H1 (cell line): ENCODE results near the gene PIK3R6. TPM values are rescaled to one million over a fixed set of nuclear protein-coding genes. Genes with fewer than 3 reads are reported as not detected.
"Not testable (repeated sequence)": the region's sequence is repeated elsewhere in the genome, so short reads cannot be mapped to it uniquely, and the experiment has no call there.

Experiments
- CTCF ChIA-PET: fragments of 300-600 bp; sonication (Branson Sonifier 250); formaldehyde crosslinking; loops from one replicate; lab custom pipeline; 2021; ENCODE audit not compliant: partially characterized antibody; lab: Charles Lee
- POLR2A ChIA-PET: fragments of 300-600 bp; sonication (Branson Sonifier 250); formaldehyde crosslinking; loops from one replicate; lab custom pipeline; 2021; ENCODE audit warnings: inconsistent platforms; ENCODE audit not compliant: partially characterized antibody; lab: Charles Lee
- DNase-seq, 2 experiments: peaks; one replicate each; pipeline versions ENCODE4 v3.0.0 to v3.0.0-alpha.2; 2010 to 2022; ENCODE audit warnings: low spot score in 2 of 2, low read depth in 1 of 2, mixed read lengths in 1 of 2
- FAIRE-seq: peaks from 2 replicates; lab custom pipeline; 2011; peaks lifted over from hg19 to GRCh38; lab: Jason Lieb, UNC
- H2AFZ ChIP-seq: 2 replicates; pipeline ENCODE4 v1.8.1; 2012; ENCODE audit warnings: low read length, inconsistent platforms
- H2AK5ac ChIP-seq: 2 replicates; pipeline ENCODE4 v1.6.1; 2013; ENCODE audit warnings: low read depth, low read length
- H2BK120ac ChIP-seq: replicated peaks from 2 replicates; pipeline ENCODE3; 2013; ENCODE audit warnings: low read depth, low read length, inconsistent platforms
- H2BK12ac ChIP-seq: 2 replicates; pipeline ENCODE4 v1.6.1; 2013; ENCODE audit warnings: low read depth, low read length
- H2BK15ac ChIP-seq: 2 replicates; pipeline ENCODE4 v1.6.1; 2013; ENCODE audit warnings: low read length
- H2BK20ac ChIP-seq: 2 replicates; pipeline ENCODE4 v1.6.1; 2013; ENCODE audit warnings: low read length
- H2BK5ac ChIP-seq: 2 replicates; pipeline ENCODE4 v1.6.1; 2013; ENCODE audit warnings: low read depth, low read length
- H3K14ac ChIP-seq: 2 replicates; pipeline ENCODE4 v1.6.1; 2013; ENCODE audit warnings: inconsistent platforms; ENCODE audit not compliant: insufficient read length
- H3K18ac ChIP-seq: 2 replicates; pipeline ENCODE4 v1.6.1; 2013; ENCODE audit warnings: low read length; ENCODE audit errors: extremely low read depth
- H3K23ac ChIP-seq: 2 replicates; pipeline ENCODE4 v1.6.1; 2013; ENCODE audit warnings: inconsistent platforms; ENCODE audit not compliant: insufficient read length
- H3K23me2 ChIP-seq: 2 replicates; pipeline ENCODE4 v1.6.1; 2013; ENCODE audit warnings: low read depth, low read length
- H3K27ac ChIP-seq: 2 replicates; pipeline ENCODE4 v1.6.1; 2011; ENCODE audit warnings: low read depth, low read length, inconsistent platforms
- H3K27me3 ChIP-seq, 4 experiments: replicated peaks in 1 of 4; 1 replicate in 1 of 4; 2 replicates in 3 of 4; pipeline versions ENCODE4 v1.6.1 to v1.8.1; 2011 to 2013; ENCODE audit warnings: low read length in 3 of 4, mild to moderate bottlenecking in 3 of 4, inconsistent platforms in 2 of 4, mixed read lengths in 2 of 4, moderate library complexity in 1 of 4; ENCODE audit not compliant: control insufficient read depth in 3 of 4, insufficient read depth in 3 of 4; ENCODE audit errors: extremely low read depth in 1 of 4
- H3K36me3 ChIP-seq, 4 experiments: 2 replicates each; pipeline versions ENCODE4 v1.6.1 to v1.8.1; 2011 to 2013; ENCODE audit warnings: mild to moderate bottlenecking in 4 of 4, low read length in 3 of 4, moderate library complexity in 2 of 4, control low read depth in 1 of 4, inconsistent platforms in 1 of 4; ENCODE audit not compliant: insufficient read depth in 4 of 4, control insufficient read depth in 2 of 4
- H3K4ac ChIP-seq: replicated peaks from 2 replicates; pipeline ENCODE3; 2013; ENCODE audit warnings: low read length, low read depth, mixed read lengths, inconsistent platforms; ENCODE audit not compliant: insufficient read length
- H3K4me1 ChIP-seq, 4 experiments: replicated peaks in 1 of 4; 1 replicate in 1 of 4; 2 replicates in 3 of 4; pipeline versions ENCODE4 v1.6.1 to v1.8.1; 2011 to 2013; ENCODE audit warnings: low read length in 3 of 4, inconsistent platforms in 2 of 4, mixed read lengths in 1 of 4; ENCODE audit not compliant: insufficient read depth in 4 of 4, control insufficient read depth in 3 of 4
- H3K4me2 ChIP-seq, 2 experiments: 2 replicates each; pipeline versions ENCODE4 v1.6.1 to v1.8.1; 2011 to 2013; ENCODE audit warnings: low read depth in 2 of 2, low read length in 2 of 2, control low read depth in 1 of 2, inconsistent platforms in 1 of 2, mild to moderate bottlenecking in 1 of 2; ENCODE audit not compliant: insufficient read depth in 1 of 2
- H3K4me3 ChIP-seq, 4 experiments: fragments of 200-600, 300-600 bp in 1 of 4; sonication (generic), shearing (Covaris generic), sonication (Bioruptor Twin) in 1 of 4; 2 replicates each; pipeline versions ENCODE4 v1.5.1 to v1.8.1; 2011 to 2016; ENCODE audit warnings: low read length in 4 of 4, low read depth in 3 of 4, control low read depth in 2 of 4, inconsistent platforms in 2 of 4, mild to moderate bottlenecking in 2 of 4, mixed read lengths in 1 of 4, moderate library complexity in 1 of 4; ENCODE audit not compliant: insufficient read depth in 2 of 4; ENCODE audit errors: extremely low read depth in 1 of 4
- H3K56ac ChIP-seq: replicated peaks from 2 replicates; pipeline ENCODE3; 2013; ENCODE audit warnings: low read depth, mild to moderate bottlenecking, mixed read lengths, low read length, inconsistent platforms; ENCODE audit not compliant: insufficient read length
- H3K79me1 ChIP-seq: 2 replicates; pipeline ENCODE4 v1.6.1; 2013; ENCODE audit warnings: low read depth, low read length, control low read depth
- H3K79me2 ChIP-seq, 2 experiments: 2 replicates each; pipeline versions ENCODE4 v1.6.1 to v1.8.1; 2012 to 2013; ENCODE audit warnings: low read length in 2 of 2, mild to moderate bottlenecking in 2 of 2, inconsistent platforms in 1 of 2; ENCODE audit not compliant: insufficient read depth in 2 of 2, control insufficient read depth in 1 of 2
- H3K9ac ChIP-seq, 4 experiments: replicated peaks in 1 of 4; 1 replicate in 1 of 4; 2 replicates in 3 of 4; pipeline versions ENCODE4 v1.6.1 to v1.8.1; 2011 to 2013; ENCODE audit warnings: low read depth in 3 of 4, low read length in 3 of 4, control low read depth in 2 of 4, mild to moderate bottlenecking in 2 of 4, moderate library complexity in 2 of 4, inconsistent platforms in 1 of 4; ENCODE audit errors: extremely low read depth in 1 of 4
- H3K9me3 ChIP-seq, 2 experiments: 2 replicates each; pipeline versions ENCODE4 v1.6.1 to v1.8.1; 2012 to 2013; ENCODE audit warnings: mild to moderate bottlenecking in 2 of 2, moderate library complexity in 2 of 2, control low read depth in 1 of 2, inconsistent platforms in 1 of 2, low read depth in 1 of 2, low read length in 1 of 2, mixed read lengths in 1 of 2; ENCODE audit not compliant: insufficient read depth in 2 of 2
- H4K20me1 ChIP-seq, 2 experiments: replicated peaks in 1 of 2; 2 replicates each; pipeline versions ENCODE3 to v1.8.1; 2011 to 2013; ENCODE audit warnings: inconsistent platforms in 2 of 2, low read length in 2 of 2, mild to moderate bottlenecking in 1 of 2; ENCODE audit not compliant: insufficient read depth in 2 of 2, control insufficient read depth in 1 of 2
- H4K5ac ChIP-seq: 2 replicates; pipeline ENCODE4 v1.6.1; 2013; ENCODE audit warnings: low read length, low read depth, mixed read lengths, inconsistent platforms; ENCODE audit not compliant: insufficient read length
- H4K8ac ChIP-seq: 2 replicates; pipeline ENCODE4 v1.8.0; 2013; ENCODE audit warnings: mild to moderate bottlenecking, moderate library complexity, low read length, inconsistent platforms; ENCODE audit not compliant: insufficient read depth; ENCODE audit errors: extremely low read depth
- H4K91ac ChIP-seq: replicated peaks from 2 replicates; pipeline ENCODE3; 2013; ENCODE audit warnings: low read length, mixed read lengths, inconsistent platforms; ENCODE audit not compliant: insufficient read length
- WGBS, 2 experiments: shearing (Covaris generic) in 1 of 2; methylation state at CpG; one replicate each; pipeline versions ENCODE4 v1.1.6 to v1.1.7; 2013 to 2015; ENCODE audit warnings: low lambda C conversion rate in 2 of 2, mixed read lengths in 2 of 2, inconsistent platforms in 1 of 2, low coverage in 1 of 2, missing lambda C conversion rate in 1 of 2; ENCODE audit not compliant: insufficient replicate concordance in 2 of 2, insufficient coverage in 1 of 2, insufficient read length in 1 of 2; ENCODE audit errors: extremely low coverage in 1 of 2, missing lambda C conversion rate in 1 of 2; 5-methylcytosine and 5-hydroxymethylcytosine counted together
- polyA plus RNA-seq, 7 experiments: library from polyadenylated mRNA; depleted of rRNA in 3 of 7; stranded (reverse) in 5 of 7; unstranded in 2 of 7; fragments of >200 nt in 5 of 7; fragments of 200-250 nt in 2 of 7; gene quantifications; 1 replicate in 5 of 7; 2 replicates in 1 of 7; 4 replicates in 1 of 7; pipeline versions ENCODE4 v1.2.1 to v1.2.3, GENCODE V29; 2011 to 2013; ENCODE audit warnings: missing spikeins in 2 of 7, mixed read lengths in 2 of 7
- total RNA-seq: library from RNA; stranded (reverse); fragmentation: NEBNext Ultra II Directional; extraction: Animal tissue kit (Norgen Biotek cat#: 25700); gene quantifications from 2 replicates; pipeline ENCODE4 v1.2.1, GENCODE V29; 2021

The PIK3R6 gene
- total and polyA plus RNA-seq, 2 of the 8 experiments (the other 6 are each of a cell fraction or from before 2014, with no cell fraction given), result 0.24 to 1.2 TPM

DNA sequence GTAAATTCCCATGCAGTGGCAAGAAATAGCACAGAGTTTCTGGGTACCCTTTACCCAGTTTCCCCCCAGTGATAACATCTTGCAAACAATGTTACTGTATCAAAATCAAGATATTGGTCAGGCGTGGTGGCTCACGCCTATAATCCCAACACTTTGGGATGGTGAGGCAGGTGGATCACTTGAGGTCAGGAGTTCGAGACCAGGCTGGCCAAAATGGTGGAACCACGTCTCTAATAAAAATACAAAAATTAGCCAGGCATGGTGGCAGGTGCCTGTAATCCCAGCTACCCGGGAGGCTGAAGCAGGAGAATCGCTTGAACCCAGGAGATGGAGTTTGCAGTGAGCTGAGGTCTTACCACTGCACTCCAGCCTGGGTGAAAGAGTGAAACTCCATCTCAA is 11.3 kb downstream of the PIK3R6 start:
- H3K27me3 ChIP-seq, H2BK12ac ChIP-seq, POLR2A ChIA-PET, H4K20me1 ChIP-seq, H3K23ac ChIP-seq, H2BK15ac ChIP-seq, H3K4me3 ChIP-seq, H2BK120ac ChIP-seq, H4K5ac ChIP-seq, H3K9ac ChIP-seq, H3K9me3 ChIP-seq, CTCF ChIA-PET, H3K79me2 ChIP-seq, H3K23me2 ChIP-seq, H3K79me1 ChIP-seq, H3K14ac ChIP-seq, DNase-seq, H3K4ac ChIP-seq, H3K27ac ChIP-seq, H3K4me1 ChIP-seq, H3K56ac ChIP-seq, H2AK5ac ChIP-seq, H3K18ac ChIP-seq, H2AFZ ChIP-seq, H3K36me3 ChIP-seq, H2BK5ac ChIP-seq, FAIRE-seq, H3K4me2 ChIP-seq, H4K91ac ChIP-seq, H4K8ac ChIP-seq, H2BK20ac ChIP-seq: not testable (repeated sequence)
- 87% methylated on average over 6 of the region's 6 CpGs; no CpG with 5 or more reads in 1 of the 2 experiments for WGBS, 2 experiments
